Measurements from ENCODE around the gene UBR7.

UBR7 gene

GRCh38 chr14:93186956-93187355 is 20.1 kb upstream of the UBR7 start:
- TF ChIP-seq CEBPB (IDR thresholded peaks at IDR 0.05) (no peak), CREB1 (IDR thresholded peaks at IDR 0.05; ENCODE audit: low read depth) (no peak), MAX (IDR thresholded peaks at IDR 0.05) (no peak), YY1 (IDR thresholded peaks at IDR 0.05; ENCODE audit: low read depth) (no peak), ZBTB7A (IDR thresholded peaks at IDR 0.05; ENCODE audit: low read depth) (no peak), EP300 (IDR thresholded peaks at IDR 0.05; ENCODE audit: borderline replicate concordance) (no peak), TCF12 (IDR thresholded peaks at IDR 0.05; ENCODE audit: low read depth) (no peak), TEAD4 (IDR thresholded peaks at IDR 0.05) (no peak), REST (IDR thresholded peaks at IDR 0.05; ENCODE audit: low read depth) (no peak), EGR1 (IDR thresholded peaks at IDR 0.05) (no peak), TAF1 (IDR thresholded peaks at IDR 0.05; ENCODE audit: low read depth) (no peak), RAD21 (IDR thresholded peaks at IDR 0.05; ENCODE audit: low read depth) (no peak), USF1 (IDR thresholded peaks at IDR 0.05) (no peak)

- TF ChIP-seq CEBPB (IDR thresholded peaks at IDR 0.05) (no peak), YY1 (IDR thresholded peaks at IDR 0.05; ENCODE audit: low read depth) (no peak), MAX (IDR thresholded peaks at IDR 0.05) (no peak), ZBTB7A (IDR thresholded peaks at IDR 0.05; ENCODE audit: low read depth) (no peak), EGR1 (IDR thresholded peaks at IDR 0.05) (no peak), REST (IDR thresholded peaks at IDR 0.05; ENCODE audit: low read depth) (no peak), TAF1 (IDR thresholded peaks at IDR 0.05; ENCODE audit: low read depth) (no peak), TEAD4 (IDR thresholded peaks at IDR 0.05) (no peak), NFIC (IDR thresholded peaks at IDR 0.05) (no peak)
These were observed 11.6 kb upstream of the UBR7 start for GRCh38 chr14:93195316-93195999.

- TF ChIP-seq TEAD4 (IDR thresholded peaks at IDR 0.05) (no peak), YY1 (IDR thresholded peaks at IDR 0.05; ENCODE audit: low read depth) (no peak), TAF1 (IDR thresholded peaks at IDR 0.05; ENCODE audit: low read depth) (no peak), EP300 (IDR thresholded peaks at IDR 0.05; ENCODE audit: borderline replicate concordance) (no peak), USF1 (IDR thresholded peaks at IDR 0.05) (no peak), NFIC (IDR thresholded peaks at IDR 0.05) (no peak), CREB1 (IDR thresholded peaks at IDR 0.05; ENCODE audit: low read depth) (no peak), FOXM1 (IDR thresholded peaks at IDR 0.05; ENCODE audit: borderline replicate concordance, low read depth) (no peak), RAD21 (IDR thresholded peaks at IDR 0.05; ENCODE audit: low read depth) (no peak), CEBPB (IDR thresholded peaks at IDR 0.05) (no peak), REST (IDR thresholded peaks at IDR 0.05; ENCODE audit: low read depth) (no peak), MAX (IDR thresholded peaks at IDR 0.05) (no peak), ZBTB7A (IDR thresholded peaks at IDR 0.05; ENCODE audit: low read depth) (no peak), EGR1 (IDR thresholded peaks at IDR 0.05) (no peak), TCF12 (IDR thresholded peaks at IDR 0.05; ENCODE audit: low read depth) (no peak)
These were observed 8.0 kb upstream of the UBR7 start for GRCh38 chr14:93199031-93199430.

- no peak for TF ChIP-seq EGR1 (IDR thresholded peaks at IDR 0.05)
- TF ChIP-seq TCF12 (IDR thresholded peaks at IDR 0.05; ENCODE audit: low read depth): no peak
- TF ChIP-seq ZBTB7A (IDR thresholded peaks at IDR 0.05; ENCODE audit: low read depth): no peak
- no peak for TF ChIP-seq YY1 (IDR thresholded peaks at IDR 0.05; ENCODE audit: low read depth)
- TF ChIP-seq EP300 (IDR thresholded peaks at IDR 0.05; ENCODE audit: borderline replicate concordance): no peak
- TF ChIP-seq RAD21 (IDR thresholded peaks at IDR 0.05; ENCODE audit: low read depth): no peak
- no peak for TF ChIP-seq FOXM1 (IDR thresholded peaks at IDR 0.05; ENCODE audit: borderline replicate concordance, low read depth)
- TF ChIP-seq TEAD4 (IDR thresholded peaks at IDR 0.05): no peak
- TF ChIP-seq CREB1 (IDR thresholded peaks at IDR 0.05; ENCODE audit: low read depth): no peak
- TF ChIP-seq CEBPB (IDR thresholded peaks at IDR 0.05): no peak
- TF ChIP-seq USF1 (IDR thresholded peaks at IDR 0.05): no peak
- no peak for TF ChIP-seq NFIC (IDR thresholded peaks at IDR 0.05)
- no peak for TF ChIP-seq REST (IDR thresholded peaks at IDR 0.05; ENCODE audit: low read depth)
- TF ChIP-seq MAX (IDR thresholded peaks at IDR 0.05): no peak
- TF ChIP-seq TAF1 (IDR thresholded peaks at IDR 0.05; ENCODE audit: low read depth): no peak
These were observed 6.5 kb upstream of the UBR7 start for GRCh38 chr14:93200553-93200952.

All from Ishikawa (cell line).